ENCODE measurements around the gene AGPAT4. TPM values are rescaled to one million over a fixed set of nuclear protein-coding genes. Genes with fewer than 3 reads are reported as not detected.

The AGPAT4 gene
- total and polyA plus RNA-seq, 2 donors (not counting 3 experiments of a cell fraction or from before 2014, with no cell fraction given) = 10.2 to 15.2 TPM

DNA sequence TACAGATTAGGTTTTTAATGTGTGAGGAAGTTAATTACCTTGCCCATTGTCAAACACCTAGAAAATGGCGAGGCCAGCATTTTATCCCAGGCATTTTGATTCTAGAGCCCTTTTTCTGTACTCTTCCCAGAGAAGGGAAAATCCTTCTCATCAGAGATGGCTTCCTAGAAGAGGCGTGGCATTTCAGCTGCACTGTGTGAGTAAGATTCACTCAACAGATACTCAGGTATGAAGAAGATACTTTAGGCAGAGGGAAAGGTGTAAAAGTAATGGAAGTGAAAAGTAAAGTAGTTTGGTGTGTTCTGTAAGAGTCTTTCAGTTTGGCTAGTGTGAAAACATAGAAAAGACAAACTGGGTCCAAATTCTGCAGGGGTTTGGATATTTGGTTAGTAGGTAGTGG is 168.5 kb downstream of the AGPAT4 start:
- ChIA-PET POLR2A (no interaction called here), CTCF (interaction anchor here (0.9 to 1.3 kb wide), 2 partner anchors 265 to 269 kb away, joined by 3 to 4 read pairs; no protein-coding TSS in a partner anchor)
- Histone ChIP-seq H3K36me3 (ENCODE audit: control insufficient read depth in 2 of 2, extremely low read depth in 1 of 2, insufficient read depth in 2 of 2, low read length in 2 of 2) (peaks cover 11 to 14% of the 10 kb centered on the region in 2 experiments), H3K4me3 (replicated peaks in 1 of 3; ENCODE audit: insufficient read depth in 1 of 3, low read depth in 1 of 3, low read length in 3 of 3) (no peak overlapping the region), H2AFZ (ENCODE audit: low read depth, low read length) (no peak overlapping the region), H3K9ac (replicated peaks; ENCODE audit: extremely low read depth, insufficient read depth, low read length) (no peak overlapping the region), H3K9me3 (replicated peaks; ENCODE audit: control insufficient read depth, insufficient read depth, low read length) (no peaks in the 10 kb centered on the region), H4K20me1 (replicated peaks; ENCODE audit: control insufficient read depth, extremely low read depth, insufficient read depth, low read length) (no peaks in the 10 kb centered on the region), H3K4me2 (ENCODE audit: insufficient read depth, low read length) (no peak overlapping the region), H3K27me3 (ENCODE audit: control insufficient read depth in 2 of 2, insufficient read depth in 2 of 2, low read length in 2 of 2) (no peaks in the 10 kb centered on the region), H3K27ac (ENCODE audit: insufficient read depth, low read depth, low read length) (no peak overlapping the region), H3K79me2 (ENCODE audit: control insufficient read depth, insufficient read depth, low read length) (no peaks in the 10 kb centered on the region), H3K4me1 (ENCODE audit: control insufficient read depth, extremely low read depth, insufficient read depth, low read length) (no peaks in the 10 kb centered on the region), H3K9me1 (replicated peaks; ENCODE audit: control insufficient read depth, extremely low read depth, insufficient read depth, low read length) (no peaks in the 10 kb centered on the region)
- DNase-seq (ENCODE audit: low read depth, low spot score) (no peak), FAIRE-seq (no peak)
- dilution Hi-C loops (cut with MboI; ENCODE audit: extremely low pct_ligation_motif_present, low sequenced_read_pairs) (no loop called here), intact Hi-C loops (cut with micrococcal nuclease) (no loop called here)
- no TSS peak for BruUV-seq (replicated peaks)
- TF ChIP-seq EZH2 (IDR thresholded peaks at IDR 0.05; ENCODE audit: borderline replicate concordance, low read depth, low read length, severe bottlenecking) (no peak), GATA2 (IDR thresholded peaks at IDR 0.05; ENCODE audit: insufficient read depth, insufficient read length, low read depth, low read length) (no peak), JUN (IDR thresholded peaks at IDR 0.05; ENCODE audit: borderline replicate concordance, insufficient read depth, insufficient read length, low read depth) (no peak), FOS (IDR thresholded peaks at IDR 0.05; ENCODE audit: borderline replicate concordance, insufficient read depth, low read length) (no peak), POLR2A (IDR thresholded peaks at IDR 0.05; ENCODE audit: low read depth, low read length) (no peak), POLR2AphosphoS5 (IDR thresholded peaks at IDR 0.05; ENCODE audit: insufficient read depth, low read depth, low read length) (no peak), MYC (IDR thresholded peaks at IDR 0.05; ENCODE audit: low read depth, low read length) (no peak)
- TF ChIP-seq, protein P1, sequence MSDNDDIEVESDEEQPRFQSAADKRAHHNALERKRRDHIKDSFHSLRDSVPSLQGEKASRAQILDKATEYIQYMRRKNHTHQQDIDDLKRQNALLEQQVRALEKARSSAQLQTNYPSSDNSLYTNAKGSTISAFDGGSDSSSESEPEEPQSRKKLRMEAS (IDR thresholded peaks at IDR 0.05; ENCODE audit: insufficient read depth, insufficient read length) = no peak
- TF ChIP-seq, protein P2, sequence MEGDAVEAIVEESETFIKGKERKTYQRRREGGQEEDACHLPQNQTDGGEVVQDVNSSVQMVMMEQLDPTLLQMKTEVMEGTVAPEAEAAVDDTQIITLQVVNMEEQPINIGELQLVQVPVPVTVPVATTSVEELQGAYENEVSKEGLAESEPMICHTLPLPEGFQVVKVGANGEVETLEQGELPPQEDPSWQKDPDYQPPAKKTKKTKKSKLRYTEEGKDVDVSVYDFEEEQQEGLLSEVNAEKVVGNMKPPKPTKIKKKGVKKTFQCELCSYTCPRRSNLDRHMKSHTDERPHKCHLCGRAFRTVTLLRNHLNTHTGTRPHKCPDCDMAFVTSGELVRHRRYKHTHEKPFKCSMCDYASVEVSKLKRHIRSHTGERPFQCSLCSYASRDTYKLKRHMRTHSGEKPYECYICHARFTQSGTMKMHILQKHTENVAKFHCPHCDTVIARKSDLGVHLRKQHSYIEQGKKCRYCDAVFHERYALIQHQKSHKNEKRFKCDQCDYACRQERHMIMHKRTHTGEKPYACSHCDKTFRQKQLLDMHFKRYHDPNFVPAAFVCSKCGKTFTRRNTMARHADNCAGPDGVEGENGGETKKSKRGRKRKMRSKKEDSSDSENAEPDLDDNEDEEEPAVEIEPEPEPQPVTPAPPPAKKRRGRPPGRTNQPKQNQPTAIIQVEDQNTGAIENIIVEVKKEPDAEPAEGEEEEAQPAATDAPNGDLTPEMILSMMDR (IDR thresholded peaks at IDR 0.05; ENCODE audit: extremely low read depth in 1 of 2, insufficient read depth in 1 of 2, low read depth in 1 of 2, low read length in 2 of 2) = no peak
